B cell (primary cell): ENCODE results near the gene JPH3.

Experiments used
- CTCF ChIP-seq: fragments of 200-600 bp; IDR thresholded peaks from one replicate; pipeline ENCODE4 v1.8.0; 2022; ENCODE audit warnings: antibody characterized with exemption, mild to moderate bottlenecking
- EZH2 ChIP-seq: IDR thresholded peaks from 2 replicates; pipeline ENCODE4 v1.6.1; 2012; ENCODE audit warnings: borderline replicate concordance, low read depth, mild to moderate bottlenecking, moderate library complexity, low read length; ENCODE audit not compliant: insufficient read depth, poor library complexity, severe bottlenecking

- TF ChIP-seq CTCF (no peak), EZH2 (no peak)
Measured at GRCh38 chr16:87692176-87692575, 89.9 kb downstream of the JPH3 start.
